NOMO-1 treated with dmso at 0.1 percent for 144 hours (cell line): Measurements from ENCODE around the gene CSRNP3.
"Not testable (repeated sequence)": the region's sequence is repeated elsewhere in the genome, so short reads cannot be mapped to it uniquely, and the experiment has no call there.

ENCODE experiments used
- DNase-seq: peaks from one replicate; lab custom pipeline; 2025; ENCODE audit not compliant: unreplicated experiment; lab: John Stamatoyannopoulos, UW

The CSRNP3 gene

GRCh38 chr2:165630236-165630635 lies 160.7 kb downstream of the CSRNP3 start:
- DNase-seq = no peak

- DNase-seq = no peak
These were observed 161.6 kb downstream of the CSRNP3 start for GRCh38 chr2:165631089-165631488.

GRCh38 chr2:165632594-165632993 lies 163.1 kb downstream of the CSRNP3 start:
- DNase-seq = no peak

- DNase-seq = no peak
These were observed 163.9 kb downstream of the CSRNP3 start for GRCh38 chr2:165633431-165633830.

- no peak for DNase-seq
These were observed 164.8 kb downstream of the CSRNP3 start for GRCh38 chr2:165634282-165634681.

GRCh38 chr2:165634855-165635254 lies 165.4 kb downstream of the CSRNP3 start:
- no peak for DNase-seq

GRCh38 chr2:165635532-165635931 lies 166.0 kb downstream of the CSRNP3 start:
- no peak for DNase-seq

- no peak for DNase-seq
These were observed 167.5 kb downstream of the CSRNP3 start for GRCh38 chr2:165636959-165637358.

- DNase-seq = no peak
These were observed 167.9 kb downstream of the CSRNP3 start for GRCh38 chr2:165637396-165637795.

- DNase-seq = no peak
These were observed 170.0 kb downstream of the CSRNP3 start for GRCh38 chr2:165639504-165639903.

GRCh38 chr2:165640247-165640929 lies 170.9 kb downstream of the CSRNP3 start:
- no peak for DNase-seq

GRCh38 chr2:165645930-165646831 lies 176.7 kb downstream of the CSRNP3 start:
- DNase-seq = no peak

- no peak for DNase-seq
These were observed 177.9 kb downstream of the CSRNP3 start for GRCh38 chr2:165647409-165647808.

GRCh38 chr2:165648801-165649200 lies 179.3 kb downstream of the CSRNP3 start:
- DNase-seq = no peak

- DNase-seq = no peak
These were observed 181.7 kb downstream of the CSRNP3 start for GRCh38 chr2:165651233-165651632.

- no peak for DNase-seq
These were observed 186.2 kb downstream of the CSRNP3 start for GRCh38 chr2:165655661-165656060.

GRCh38 chr2:165660361-165660760 lies 190.9 kb downstream of the CSRNP3 start:
- no peak for DNase-seq

GRCh38 chr2:165662720-165663119 lies 193.2 kb downstream of the CSRNP3 start:
- DNase-seq = no peak

GRCh38 chr2:165665614-165666013 lies 196.1 kb downstream of the CSRNP3 start:
- DNase-seq = no peak

- not testable (repeated sequence) for DNase-seq
These were observed 196.6 kb downstream of the CSRNP3 start for GRCh38 chr2:165666073-165666472.

GRCh38 chr2:165666605-165667004 lies 197.1 kb downstream of the CSRNP3 start:
- DNase-seq = no peak

GRCh38 chr2:165667375-165667774 lies 197.9 kb downstream of the CSRNP3 start:
- DNase-seq = no peak
